ENCODE data around the gene CMTM8.

CMTM8 gene

GRCh38 chr3:32236377-32236776, 2.1 kb upstream of the CMTM8 start:
- H3K4me3 ChIP-seq (ENCODE audit: low read depth, low read length) = no peak overlapping the region
- TF ChIP-seq POLR2A (IDR thresholded peaks at IDR 0.05; ENCODE audit: extremely low read depth, insufficient read length) (no peak), MYC (IDR thresholded peaks at IDR 0.05; ENCODE audit: low read depth, low read length) (no peak), MAX (IDR thresholded peaks at IDR 0.05; ENCODE audit: low read depth, low read length) (no peak), CTCF (IDR thresholded peaks at IDR 0.05; ENCODE audit: low read depth, low read length) (no peak)
- no peak for DNase-seq (ENCODE audit: low read depth)

GRCh38 chr3:32237670-32238452, 619 bp upstream of the CMTM8 start:
- no peak overlapping the region for H3K4me3 ChIP-seq (ENCODE audit: low read depth, low read length)
- peak; percentile 61 for DNase-seq (ENCODE audit: low read depth)
- TF ChIP-seq CTCF (IDR thresholded peaks at IDR 0.05; ENCODE audit: low read depth, low read length) (no peak), MAX (IDR thresholded peaks at IDR 0.05; ENCODE audit: low read depth, low read length) (no peak), POLR2A (IDR thresholded peaks at IDR 0.05; ENCODE audit: extremely low read depth, insufficient read length) (no peak)

GRCh38 chr3:32239307-32240158, 1.1 kb downstream of the CMTM8 start:
- peak; percentile 16 for DNase-seq (ENCODE audit: low read depth)
- TF ChIP-seq MAX (IDR thresholded peaks at IDR 0.05; ENCODE audit: low read depth, low read length) (no peak), CTCF (IDR thresholded peaks at IDR 0.05; ENCODE audit: low read depth, low read length) (no peak), POLR2A (IDR thresholded peaks at IDR 0.05; ENCODE audit: extremely low read depth, insufficient read length) (no peak), MYC (IDR thresholded peaks at IDR 0.05; ENCODE audit: low read depth, low read length) (no peak)
- peak overlapping the region; percentile 56 for H3K4me3 ChIP-seq (ENCODE audit: low read depth, low read length)

- DNase-seq (ENCODE audit: low read depth) = peak; percentile 67
These were observed 1.7 kb downstream of the CMTM8 start for GRCh38 chr3:32240159-32240545.

GRCh38 chr3:32241100-32241499, 2.6 kb downstream of the CMTM8 start:
- no peak overlapping the region for H3K4me3 ChIP-seq (ENCODE audit: low read depth, low read length)
- TF ChIP-seq MYC (IDR thresholded peaks at IDR 0.05; ENCODE audit: low read depth, low read length) (no peak), POLR2A (IDR thresholded peaks at IDR 0.05; ENCODE audit: extremely low read depth, insufficient read length) (no peak), MAX (IDR thresholded peaks at IDR 0.05; ENCODE audit: low read depth, low read length) (no peak), CTCF (IDR thresholded peaks at IDR 0.05; ENCODE audit: low read depth, low read length) (no peak)
- DNase-seq (ENCODE audit: low read depth) = no peak

More at GRCh38 chr3:32240159-32240545, 1.7 kb downstream of the CMTM8 start:
- TF ChIP-seq POLR2A (IDR thresholded peaks at IDR 0.05; ENCODE audit: extremely low read depth, insufficient read length) = no peak
- no peak for TF ChIP-seq MAX (IDR thresholded peaks at IDR 0.05; ENCODE audit: low read depth, low read length)
- TF ChIP-seq CTCF (IDR thresholded peaks at IDR 0.05; ENCODE audit: low read depth, low read length) = peak; percentile 61
- H3K4me3 ChIP-seq (ENCODE audit: low read depth, low read length) = no peak overlapping the region

Measured in NB4 (cell line).